Activated CD4-positive, alpha-beta memory T cell treated with anti-CD3 and anti-CD28 coated beads, Interleukin-2, amount 10 ng/mL, durations not matched to agents 7 days and 5 days (primary cell): Measurements from ENCODE around the gene IL34. TPM values are rescaled to one million over a fixed set of nuclear protein-coding genes. Genes with fewer than 3 reads are reported as not detected.
"Not testable (repeated sequence)": the region's sequence is repeated elsewhere in the genome, so short reads cannot be mapped to it uniquely, and the experiment has no call there.

ENCODE experiments used
- CTCF ChIA-PET: fragments of 350-600 bp; sonication (Branson Sonifier 250); formaldehyde crosslinking; loops from one replicate; lab custom pipeline; 2021; ENCODE audit warnings: antibody characterized with exemption, inconsistent platforms; lab: Charles Lee
- POLR2A ChIA-PET: fragments of 350-600 bp; sonication (Branson Sonifier 250); formaldehyde crosslinking; loops from one replicate; lab custom pipeline; 2021; ENCODE audit warnings: antibody characterized with exemption; lab: Charles Lee
- DNase-seq: peaks from one replicate; pipeline ENCODE4 v3.0.0-alpha.2; 2020
- H3K27ac Mint-ChIP-seq: one replicate; pipeline ENCODE4 v1.8.0; 2021; ENCODE audit warnings: mild to moderate bottlenecking, mixed read lengths
- H3K27me3 Mint-ChIP-seq: one replicate; pipeline ENCODE4 v1.8.0; 2021; ENCODE audit warnings: mixed read lengths
- H3K36me3 Mint-ChIP-seq: one replicate; pipeline ENCODE4 v1.8.0; 2021; ENCODE audit warnings: low read depth, mixed read lengths
- H3K4me1 Mint-ChIP-seq: one replicate; pipeline ENCODE4 v1.8.0; 2021; ENCODE audit warnings: mixed read lengths
- H3K4me3 Mint-ChIP-seq: one replicate; pipeline ENCODE4 v1.8.0; 2021; ENCODE audit warnings: mild to moderate bottlenecking, mixed read lengths
- H3K9me3 Mint-ChIP-seq: one replicate; pipeline ENCODE4 v1.8.0; 2021; ENCODE audit warnings: mixed read lengths
- total RNA-seq, 2 experiments: library from RNA; stranded (reverse); gene quantifications; one replicate each; pipeline ENCODE4 v1.2.3, GENCODE V29; 2021

The IL34 gene
- total RNA-seq, 2 experiments from 2014 or later: not detected

- H3K4me1 Mint-ChIP-seq: no peaks in the 10 kb centered on the region
- peaks cover 2% of the 10 kb centered on the region for H3K27me3 Mint-ChIP-seq
- ChIA-PET CTCF (interaction anchor here (0.6 kb wide), 1 partner anchor 522 kb away, joined by 6 read pairs; no protein-coding TSS in a partner anchor), POLR2A (no interaction called here)
- DNase-seq: no peak
- H3K27ac Mint-ChIP-seq: no peak overlapping the region
- no peaks in the 10 kb centered on the region for H3K9me3 Mint-ChIP-seq
- no peak overlapping the region for H3K4me3 Mint-ChIP-seq
- H3K36me3 Mint-ChIP-seq: no peaks in the 10 kb centered on the region
Observed at GRCh38 chr16:70611785-70612303, 34.5 kb upstream of the IL34 start.

GRCh38 chr16:70612931-70613330 lies 33.4 kb upstream of the IL34 start:
- Mint-ChIP-seq H3K36me3 (no peaks in the 10 kb centered on the region), H3K27ac (no peak overlapping the region), H3K9me3 (no peaks in the 10 kb centered on the region), H3K4me1 (no peaks in the 10 kb centered on the region), H3K27me3 (no peaks in the 10 kb centered on the region), H3K4me3 (no peak overlapping the region)
- CTCF ChIA-PET: interaction anchor here (1.1 kb wide), 1 partner anchor 83 kb away, joined by 3 read pairs; no protein-coding TSS in a partner anchor
- no peak for DNase-seq
- POLR2A ChIA-PET: no interaction called here

GRCh38 chr16:70614208-70614951 lies 32.0 kb upstream of the IL34 start:
- no peak overlapping the region for H3K27ac Mint-ChIP-seq
- H3K4me1 Mint-ChIP-seq: no peaks in the 10 kb centered on the region
- no peak overlapping the region for H3K4me3 Mint-ChIP-seq
- H3K36me3 Mint-ChIP-seq: no peaks in the 10 kb centered on the region
- ChIA-PET CTCF (interaction anchor here (1.1 kb wide), 1 partner anchor 84 kb away, joined by 3 read pairs; no protein-coding TSS in a partner anchor), POLR2A (no interaction called here)
- H3K27me3 Mint-ChIP-seq: no peaks in the 10 kb centered on the region
- DNase-seq: no peak
- H3K9me3 Mint-ChIP-seq: no peaks in the 10 kb centered on the region

- ChIA-PET CTCF (interaction anchor here (0.9 kb wide), 1 partner anchor 37 kb away, joined by 3 read pairs; no protein-coding TSS in a partner anchor), POLR2A (no interaction called here)
- H3K27me3 Mint-ChIP-seq: peaks cover 7% of the 10 kb centered on the region
- no peaks in the 10 kb centered on the region for H3K36me3 Mint-ChIP-seq
- H3K4me1 Mint-ChIP-seq: no peaks in the 10 kb centered on the region
- H3K4me3 Mint-ChIP-seq: no peak overlapping the region
- no peak overlapping the region for H3K27ac Mint-ChIP-seq
- DNase-seq: no peak
- H3K9me3 Mint-ChIP-seq: no peaks in the 10 kb centered on the region
Observed at GRCh38 chr16:70615945-70616344, 30.4 kb upstream of the IL34 start.

- H3K9me3 Mint-ChIP-seq, DNase-seq, H3K4me3 Mint-ChIP-seq, H3K4me1 Mint-ChIP-seq, H3K27ac Mint-ChIP-seq, CTCF ChIA-PET, POLR2A ChIA-PET, H3K36me3 Mint-ChIP-seq: not testable (repeated sequence)
- peaks cover 16% of the 10 kb centered on the region for H3K27me3 Mint-ChIP-seq
Observed at GRCh38 chr16:70621864-70622263, 24.5 kb upstream of the IL34 start.

GRCh38 chr16:70627696-70628095 lies 18.7 kb upstream of the IL34 start:
- Mint-ChIP-seq H3K36me3 (no peaks in the 10 kb centered on the region), H3K4me3 (no peak overlapping the region), H3K4me1 (no peaks in the 10 kb centered on the region), H3K27ac (no peak overlapping the region), H3K9me3 (peaks cover 5% of the 10 kb centered on the region), H3K27me3 (peaks cover 20% of the 10 kb centered on the region)
- DNase-seq: no peak
- POLR2A ChIA-PET: no interaction called here
- CTCF ChIA-PET: no interaction called here

GRCh38 chr16:70630960-70631745 lies 15.2 kb upstream of the IL34 start:
- H3K27ac Mint-ChIP-seq: no peak overlapping the region
- ChIA-PET CTCF (interaction anchor here (0.7 kb wide), 1 partner anchor 20 kb away, joined by 4 read pairs; no protein-coding TSS in a partner anchor), POLR2A (no interaction called here)
- H3K4me1 Mint-ChIP-seq: no peaks in the 10 kb centered on the region
- peaks cover 11% of the 10 kb centered on the region for H3K27me3 Mint-ChIP-seq
- H3K9me3 Mint-ChIP-seq: peaks cover 5% of the 10 kb centered on the region
- no peaks in the 10 kb centered on the region for H3K36me3 Mint-ChIP-seq
- H3K4me3 Mint-ChIP-seq: no peak overlapping the region
- DNase-seq: no peak

- Mint-ChIP-seq H3K9me3 (peaks cover 5% of the 10 kb centered on the region), H3K4me3 (no peak overlapping the region), H3K4me1 (no peaks in the 10 kb centered on the region), H3K27ac (no peak overlapping the region), H3K36me3 (no peaks in the 10 kb centered on the region), H3K27me3 (peaks cover 11% of the 10 kb centered on the region)
- DNase-seq: no peak
- POLR2A ChIA-PET: no interaction called here
- CTCF ChIA-PET: no interaction called here
Observed at GRCh38 chr16:70632273-70632672, 14.1 kb upstream of the IL34 start.

- H3K27ac Mint-ChIP-seq, H3K9me3 Mint-ChIP-seq, CTCF ChIA-PET, H3K36me3 Mint-ChIP-seq, H3K4me3 Mint-ChIP-seq, DNase-seq, H3K4me1 Mint-ChIP-seq, POLR2A ChIA-PET: not testable (repeated sequence)
- H3K27me3 Mint-ChIP-seq: peaks cover 11% of the 10 kb centered on the region
Observed at GRCh38 chr16:70633617-70634016, 12.7 kb upstream of the IL34 start.

- no peak overlapping the region for H3K27ac Mint-ChIP-seq
- peaks cover 5% of the 10 kb centered on the region for H3K9me3 Mint-ChIP-seq
- ChIA-PET CTCF (interaction anchor here (0.6 kb wide), 2 partner anchors 20 to 123 kb away, joined by 3 read pairs; no protein-coding TSS in a partner anchor), POLR2A (no interaction called here)
- H3K27me3 Mint-ChIP-seq: peaks cover 15% of the 10 kb centered on the region
- H3K4me1 Mint-ChIP-seq: no peaks in the 10 kb centered on the region
- DNase-seq: no peak
- H3K36me3 Mint-ChIP-seq: no peaks in the 10 kb centered on the region
- no peak overlapping the region for H3K4me3 Mint-ChIP-seq
Observed at GRCh38 chr16:70634861-70635260, 11.5 kb upstream of the IL34 start.

- Mint-ChIP-seq H3K9me3 (peaks cover 5% of the 10 kb centered on the region), H3K27me3 (peaks cover 15% of the 10 kb centered on the region), H3K4me1 (no peaks in the 10 kb centered on the region), H3K4me3 (no peak overlapping the region), H3K27ac (no peak overlapping the region), H3K36me3 (no peaks in the 10 kb centered on the region)
- DNase-seq: no peak
- ChIA-PET CTCF (interaction anchor here (0.6 kb wide), 1 partner anchor 19 kb away, joined by 3 read pairs; no protein-coding TSS in a partner anchor), POLR2A (no interaction called here)
Observed at GRCh38 chr16:70635336-70636016, 10.9 kb upstream of the IL34 start.

GRCh38 chr16:70638814-70639792 lies 7.3 kb upstream of the IL34 start:
- ChIA-PET POLR2A (no interaction called here), CTCF (interaction anchor here (1.0 kb wide), 1 partner anchor 132 kb away, joined by 3 read pairs; no protein-coding TSS in a partner anchor)
- Mint-ChIP-seq H3K27ac (no peak overlapping the region), H3K27me3 (peaks cover 14% of the 10 kb centered on the region), H3K36me3 (no peaks in the 10 kb centered on the region), H3K9me3 (no peaks in the 10 kb centered on the region), H3K4me3 (no peak overlapping the region), H3K4me1 (no peaks in the 10 kb centered on the region)
- no peak for DNase-seq
